PC-3 (cell line): ENCODE data around the gene DST.

Source experiments
- CTCF ChIP-seq: fragments of 300-600 bp; sonication (generic); conservative IDR thresholded peaks from 2 replicates; pipeline ENCODE4 v1.5.1; 2017; ENCODE audit warnings: antibody characterized with exemption, low read depth, mild to moderate bottlenecking, low read length
- EZH2phosphoT487 ChIP-seq: fragments of 300-600 bp; sonication (generic); IDR thresholded peaks from 2 replicates; pipeline ENCODE4 v1.6.1; 2018; ENCODE audit warnings: mild to moderate bottlenecking, antibody characterized with exemption, low read length, borderline replicate concordance

DNA sequence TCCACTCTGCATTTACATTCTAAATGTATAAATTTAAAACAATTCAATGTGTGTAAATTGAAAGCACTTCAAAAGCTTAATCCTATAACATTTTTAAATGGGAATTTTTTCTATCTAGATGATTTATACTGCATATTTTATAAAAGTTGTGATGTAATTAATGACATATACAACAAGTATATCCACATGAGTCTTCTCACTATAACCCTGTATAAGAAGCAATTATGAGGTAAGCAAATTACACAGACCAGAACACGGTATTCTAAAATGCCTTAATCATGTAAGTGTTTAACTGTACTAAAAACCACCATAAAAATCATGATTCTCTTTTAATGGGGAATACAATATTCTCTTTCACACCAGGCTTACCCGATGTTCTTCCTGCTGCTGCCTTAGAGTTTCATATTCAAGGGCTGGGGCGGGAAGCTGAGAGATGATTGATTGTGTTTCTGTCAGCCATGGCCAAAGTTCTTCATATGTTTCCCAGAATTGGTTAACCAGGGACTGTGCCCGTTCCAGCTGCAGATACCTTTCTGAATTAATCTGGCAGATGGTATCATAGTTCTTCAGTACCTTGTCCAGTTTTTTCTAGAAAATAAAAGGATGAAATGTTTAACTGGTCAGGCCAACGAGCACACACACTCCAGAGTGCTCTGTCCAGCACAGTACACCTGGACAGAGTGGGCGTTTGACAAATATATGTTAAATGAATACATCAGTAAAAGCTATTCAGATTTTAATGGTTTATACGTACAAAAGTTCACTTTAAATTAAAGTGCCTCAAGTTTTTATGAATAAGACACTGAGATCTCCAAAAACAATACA, 127.4 kb downstream of the DST start:
- TF ChIP-seq CTCF (no peak), EZH2phosphoT487 (no peak)
